Uterus (tissue), 4 donors: ENCODE data around the gene PMPCA. TPM values are rescaled to one million over a fixed set of nuclear protein-coding genes. Genes with fewer than 3 reads are reported as not detected.

ENCODE experiments used
- DNase-seq, 2 donors: peaks; one replicate each; pipeline ENCODE4 v3.0.0-alpha.2; 2019 to 2020
- H3K27ac ChIP-seq, 2 donors: fragments of 200-600 bp; sonication (generic); 1 replicate in 1 of 2; 2 replicates in 1 of 2; pipeline ENCODE4 v1.5.1; 2016 to 2018
- H3K27me3 ChIP-seq, 2 donors: fragments of 200-600 bp; sonication (generic); one replicate each; pipeline ENCODE4 v1.5.1; 2018 to 2019; ENCODE audit warnings: control low read depth in 1 of 2
- H3K36me3 ChIP-seq, 2 donors: fragments of 200-600 bp; sonication (generic); one replicate each; pipeline ENCODE4 v1.5.1; 2019; ENCODE audit warnings: control low read depth in 1 of 2
- H3K4me1 ChIP-seq, 2 donors: fragments of 200-600 bp; sonication (generic); one replicate each; pipeline ENCODE4 v1.5.1; 2018 to 2019; ENCODE audit warnings: control low read depth in 1 of 2
- H3K4me3 ChIP-seq, 2 donors: fragments of 200-600 bp; sonication (generic); 1 replicate in 1 of 2; 2 replicates in 1 of 2; pipeline ENCODE4 v1.5.1; 2018 to 2019; ENCODE audit warnings: mild to moderate bottlenecking in 1 of 2
- H3K9me3 ChIP-seq, 2 donors: fragments of 200-600 bp; sonication (generic); one replicate each; pipeline ENCODE4 v1.5.1; 2019; ENCODE audit warnings: control low read depth in 1 of 2
- POLR2A ChIP-seq, 2 donors: fragments of 450-650 bp; IDR thresholded peaks; one replicate each; pipeline ENCODE4 v1.6.1; 2016; ENCODE audit warnings: antibody characterized with exemption in 2 of 2, mild to moderate bottlenecking in 1 of 2, moderate library complexity in 1 of 2
- intact Hi-C: fragments of 100-400 bp; cut with DNase I; formaldehyde crosslinking; loops from one replicate; pipeline ENCODE4 v1.15.1; 2023; ENCODE audit warnings: low total_unique reads
- total RNA-seq, 4 donors: library from RNA; depleted of rRNA in 3 of 4; stranded (reverse); fragments of >200 nt in 3 of 4; gene quantifications; one replicate each; pipeline versions ENCODE4 v1.1.0 to v1.2.4, GENCODE V29; 2014 to 2023
- TF ChIP-seq, protein P1 (sequence below), 4 experiments: fragments of 200-600 bp in 2 of 4; fragments of 450-650 bp in 2 of 4; sonication (generic) in 2 of 4; IDR thresholded peaks; one replicate each; pipeline ENCODE4 v1.5.1; 2016 to 2019; ENCODE audit warnings: antibody characterized with exemption in 4 of 4, mild to moderate bottlenecking in 2 of 4, moderate library complexity in 1 of 4
- donor health status: DM: yes; HTN: yes; CAD: no.

PMPCA gene
- total RNA-seq, 4 donors from 2014 or later: 0.77 to 39.0 (median 29.5) TPM

DNA sequence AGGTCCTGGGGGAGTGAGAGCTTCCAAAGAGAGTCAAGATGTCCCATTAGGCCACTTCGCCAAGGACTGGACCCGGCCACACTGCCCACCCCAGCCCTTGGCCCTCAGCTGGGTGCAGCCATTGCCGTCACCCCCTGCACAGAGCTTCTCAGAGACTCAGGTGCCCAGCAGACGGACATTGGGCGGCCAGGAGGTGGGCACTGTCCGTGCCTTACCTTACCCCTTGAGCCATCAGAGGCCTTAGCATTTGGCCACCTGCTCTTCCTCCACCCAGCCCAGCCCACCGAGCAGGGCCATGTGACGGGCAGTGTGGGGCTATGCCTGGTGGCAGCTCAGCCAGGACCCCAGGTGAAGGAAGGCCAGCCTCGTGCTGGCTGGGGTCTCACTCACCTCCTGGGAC, 43.6 kb upstream of the PMPCA start:
- H3K4me3 ChIP-seq: no peak overlapping the region
- H3K27me3 ChIP-seq: no peaks in the 10 kb centered on the region
- H3K27ac ChIP-seq: no peak overlapping the region
- H3K36me3 ChIP-seq: no peaks in the 10 kb centered on the region
- no peaks in the 10 kb centered on the region for H3K4me1 ChIP-seq
- no peaks in the 10 kb centered on the region for H3K9me3 ChIP-seq
- intact Hi-C loops: no loop called here
- no peak for TF ChIP-seq POLR2A (IDR thresholded peaks at IDR 0.05)
- TF ChIP-seq, protein P1, sequence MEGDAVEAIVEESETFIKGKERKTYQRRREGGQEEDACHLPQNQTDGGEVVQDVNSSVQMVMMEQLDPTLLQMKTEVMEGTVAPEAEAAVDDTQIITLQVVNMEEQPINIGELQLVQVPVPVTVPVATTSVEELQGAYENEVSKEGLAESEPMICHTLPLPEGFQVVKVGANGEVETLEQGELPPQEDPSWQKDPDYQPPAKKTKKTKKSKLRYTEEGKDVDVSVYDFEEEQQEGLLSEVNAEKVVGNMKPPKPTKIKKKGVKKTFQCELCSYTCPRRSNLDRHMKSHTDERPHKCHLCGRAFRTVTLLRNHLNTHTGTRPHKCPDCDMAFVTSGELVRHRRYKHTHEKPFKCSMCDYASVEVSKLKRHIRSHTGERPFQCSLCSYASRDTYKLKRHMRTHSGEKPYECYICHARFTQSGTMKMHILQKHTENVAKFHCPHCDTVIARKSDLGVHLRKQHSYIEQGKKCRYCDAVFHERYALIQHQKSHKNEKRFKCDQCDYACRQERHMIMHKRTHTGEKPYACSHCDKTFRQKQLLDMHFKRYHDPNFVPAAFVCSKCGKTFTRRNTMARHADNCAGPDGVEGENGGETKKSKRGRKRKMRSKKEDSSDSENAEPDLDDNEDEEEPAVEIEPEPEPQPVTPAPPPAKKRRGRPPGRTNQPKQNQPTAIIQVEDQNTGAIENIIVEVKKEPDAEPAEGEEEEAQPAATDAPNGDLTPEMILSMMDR (IDR thresholded peaks at IDR 0.05): no peak
- DNase-seq: no peak

DNA sequence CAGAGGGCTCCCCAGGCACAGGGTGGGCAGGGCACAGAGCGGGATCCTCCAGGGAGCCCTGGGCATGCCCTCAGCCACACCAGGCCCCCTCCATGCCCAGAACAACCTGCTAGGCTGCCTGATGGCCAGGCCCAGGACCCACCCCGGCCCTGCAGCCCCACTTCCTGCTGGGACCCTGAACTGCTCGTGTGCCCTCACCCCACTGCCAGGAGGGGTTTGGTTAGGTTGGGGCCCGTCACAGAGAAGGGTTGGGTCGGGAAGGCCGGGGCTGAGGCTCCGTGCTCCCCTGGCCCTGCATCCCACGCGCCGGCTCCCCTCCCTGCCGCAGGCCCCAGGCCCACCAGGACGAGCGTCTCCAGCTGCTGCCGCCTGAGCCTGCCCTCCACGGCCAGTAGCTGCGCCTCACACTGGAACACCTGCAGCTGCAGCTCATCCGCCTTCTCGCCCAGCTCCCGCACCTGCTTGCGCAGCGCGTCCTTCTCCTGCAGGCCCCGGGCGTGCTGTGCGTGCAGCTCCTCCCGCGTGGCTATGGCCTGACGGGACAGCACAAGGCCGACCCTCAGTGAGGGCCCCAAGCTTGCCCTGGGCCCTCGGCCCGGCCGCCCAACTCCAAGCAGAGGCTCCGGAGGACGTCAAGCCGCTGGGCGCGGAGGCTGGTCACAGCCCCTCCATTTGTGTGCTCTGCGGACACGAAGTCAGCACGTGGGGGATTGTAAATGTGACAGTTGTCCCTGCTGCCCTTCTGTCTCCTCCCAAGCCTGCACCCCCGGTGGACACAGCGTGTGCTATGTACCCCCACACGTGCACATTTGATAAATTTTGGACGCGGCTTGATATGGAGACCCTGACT, 42.9 kb upstream of the PMPCA start:
- H3K27ac ChIP-seq: no peak overlapping the region
- no peaks in the 10 kb centered on the region for H3K27me3 ChIP-seq
- no peaks in the 10 kb centered on the region for H3K36me3 ChIP-seq
- no peak for DNase-seq
- no peak for TF ChIP-seq POLR2A (IDR thresholded peaks at IDR 0.05)
- intact Hi-C loops: no loop called here
- no peaks in the 10 kb centered on the region for H3K4me1 ChIP-seq
- no peak overlapping the region for H3K4me3 ChIP-seq
- no peaks in the 10 kb centered on the region for H3K9me3 ChIP-seq

DNA sequence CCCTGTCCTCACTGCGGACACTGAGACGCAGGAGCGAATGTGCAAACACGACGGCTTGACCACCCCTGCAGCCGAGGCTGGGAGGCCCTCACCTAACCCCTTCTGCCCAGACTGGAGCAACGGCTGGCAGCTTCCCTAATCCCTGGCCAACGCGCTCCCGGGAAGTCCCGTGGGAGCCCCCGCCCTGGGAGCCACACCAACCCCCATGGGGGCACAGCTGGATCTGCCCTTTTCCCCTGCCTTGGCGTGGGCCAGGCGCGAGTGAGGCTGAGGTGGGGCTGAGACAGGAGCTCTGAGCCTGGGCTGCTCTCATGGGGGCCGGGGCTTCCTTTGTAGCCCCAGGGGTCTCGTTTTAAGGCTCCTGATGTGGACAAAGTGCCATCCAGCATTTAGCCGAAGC, 42.3 kb upstream of the PMPCA start:
- H3K4me1 ChIP-seq: no peaks in the 10 kb centered on the region
- H3K4me3 ChIP-seq: no peak overlapping the region
- no peak overlapping the region for H3K27ac ChIP-seq
- no peaks in the 10 kb centered on the region for H3K27me3 ChIP-seq
- intact Hi-C loops: no loop called here
- DNase-seq: no peak
- no peaks in the 10 kb centered on the region for H3K36me3 ChIP-seq
- no peaks in the 10 kb centered on the region for H3K9me3 ChIP-seq
- TF ChIP-seq, protein P1 (IDR thresholded peaks at IDR 0.05): no peak

DNA sequence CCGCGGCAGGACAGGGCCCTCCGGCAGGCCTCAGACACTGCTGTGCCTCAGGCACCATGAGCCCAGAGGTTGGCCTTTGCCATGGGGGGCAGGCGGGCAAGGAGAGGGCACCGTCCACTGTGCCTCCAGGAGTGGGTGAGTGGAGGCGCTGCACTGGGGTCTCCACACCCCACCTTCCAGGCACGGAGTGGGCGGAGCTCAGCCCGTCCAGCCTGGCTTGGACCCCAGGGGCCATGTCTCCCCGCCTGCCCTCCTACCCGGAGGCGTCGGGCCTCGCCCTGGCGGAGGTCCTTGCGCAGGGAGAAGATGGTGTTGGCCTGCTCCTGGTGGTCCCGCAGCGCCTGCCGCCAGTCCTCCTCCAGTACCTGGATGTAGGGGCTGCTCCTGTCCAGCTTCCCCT, 40.4 kb upstream of the PMPCA start:
- intact Hi-C loops: no loop called here
- no peak for DNase-seq
- Histone ChIP-seq H3K27me3 (no peaks in the 10 kb centered on the region), H3K36me3 (no peaks in the 10 kb centered on the region), H3K27ac (no peak overlapping the region), H3K4me3 (no peak overlapping the region), H3K4me1 (no peaks in the 10 kb centered on the region), H3K9me3 (no peaks in the 10 kb centered on the region)
- TF ChIP-seq POLR2A (IDR thresholded peaks at IDR 0.05): no peak
- TF ChIP-seq, protein P1 (IDR thresholded peaks at IDR 0.05): no peak

DNA sequence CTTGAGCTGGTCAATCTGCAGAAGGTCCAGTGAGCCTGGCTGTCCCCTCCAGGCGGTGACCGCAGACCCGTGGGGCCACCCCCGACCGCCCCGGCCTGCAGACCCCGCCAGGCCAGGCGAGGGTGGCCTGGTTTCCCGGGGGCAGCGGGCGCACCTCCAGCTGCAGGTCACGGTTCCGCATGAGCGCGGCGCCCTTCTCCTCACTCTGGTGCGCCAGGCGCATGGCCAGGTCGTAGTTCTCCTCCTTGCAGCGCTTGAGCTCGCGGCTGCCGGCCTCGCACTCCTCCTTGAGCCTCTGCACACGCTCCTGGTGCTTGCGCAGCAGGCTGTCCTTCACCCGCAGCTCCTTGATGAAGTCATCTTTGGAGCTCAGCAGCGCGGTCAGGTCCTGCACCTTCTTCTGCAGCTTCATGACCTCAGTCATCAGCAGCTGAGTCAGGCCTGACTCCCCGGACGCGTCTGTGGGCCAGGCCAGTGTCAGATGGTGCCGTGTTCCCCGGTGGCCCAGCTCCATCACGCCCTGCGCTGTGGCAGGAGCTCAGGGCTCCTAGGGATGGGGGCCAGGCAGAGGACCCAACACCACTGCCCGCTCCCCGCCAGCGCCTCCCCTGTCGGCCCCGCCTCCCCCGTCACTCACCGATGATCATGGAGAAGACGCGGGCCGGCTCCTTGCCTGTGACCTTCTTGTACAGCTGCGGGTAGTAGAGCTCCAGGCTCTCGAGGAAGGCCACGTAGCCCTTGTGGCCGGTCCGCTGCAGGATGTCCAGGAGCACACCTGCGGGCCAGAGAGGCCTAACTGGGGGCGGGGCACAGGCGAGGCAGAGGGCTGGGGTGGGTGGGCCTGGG, 39.5 kb upstream of the PMPCA start:
- intact Hi-C loops: no loop called here
- DNase-seq: no peak
- Histone ChIP-seq H3K27me3 (no peaks in the 10 kb centered on the region), H3K27ac (no peak overlapping the region), H3K9me3 (no peaks in the 10 kb centered on the region), H3K4me1 (no peaks in the 10 kb centered on the region), H3K36me3 (no peaks in the 10 kb centered on the region), H3K4me3 (no peak overlapping the region)
- TF ChIP-seq, protein P1 (IDR thresholded peaks at IDR 0.05): no peak
- no peak for TF ChIP-seq POLR2A (IDR thresholded peaks at IDR 0.05)
